GM12864 (cell line): Measurements from ENCODE around the gene NODAL.

Source experiments
- DNase-seq: peaks from one replicate; pipeline ENCODE4 v3.0.0-alpha.2; 2011; ENCODE audit warnings: low read depth
- H3K4me3 ChIP-seq: 2 replicates; pipeline ENCODE4 v1.5.1; 2011; ENCODE audit warnings: mild to moderate bottlenecking, low read depth, low read length, control low read depth
- TF ChIP-seq, protein P1 (sequence below): IDR thresholded peaks from 2 replicates; pipeline ENCODE4 v1.5.1; 2011; ENCODE audit warnings: low read depth, mild to moderate bottlenecking, moderate library complexity, low read length, control low read depth, inconsistent platforms; ENCODE audit errors: missing control alignments

NODAL gene

GRCh38 chr10:70475661-70476060 lies 34.2 kb upstream of the NODAL start:
- no peak overlapping the region for H3K4me3 ChIP-seq
- DNase-seq: no peak
- TF ChIP-seq, protein P1, sequence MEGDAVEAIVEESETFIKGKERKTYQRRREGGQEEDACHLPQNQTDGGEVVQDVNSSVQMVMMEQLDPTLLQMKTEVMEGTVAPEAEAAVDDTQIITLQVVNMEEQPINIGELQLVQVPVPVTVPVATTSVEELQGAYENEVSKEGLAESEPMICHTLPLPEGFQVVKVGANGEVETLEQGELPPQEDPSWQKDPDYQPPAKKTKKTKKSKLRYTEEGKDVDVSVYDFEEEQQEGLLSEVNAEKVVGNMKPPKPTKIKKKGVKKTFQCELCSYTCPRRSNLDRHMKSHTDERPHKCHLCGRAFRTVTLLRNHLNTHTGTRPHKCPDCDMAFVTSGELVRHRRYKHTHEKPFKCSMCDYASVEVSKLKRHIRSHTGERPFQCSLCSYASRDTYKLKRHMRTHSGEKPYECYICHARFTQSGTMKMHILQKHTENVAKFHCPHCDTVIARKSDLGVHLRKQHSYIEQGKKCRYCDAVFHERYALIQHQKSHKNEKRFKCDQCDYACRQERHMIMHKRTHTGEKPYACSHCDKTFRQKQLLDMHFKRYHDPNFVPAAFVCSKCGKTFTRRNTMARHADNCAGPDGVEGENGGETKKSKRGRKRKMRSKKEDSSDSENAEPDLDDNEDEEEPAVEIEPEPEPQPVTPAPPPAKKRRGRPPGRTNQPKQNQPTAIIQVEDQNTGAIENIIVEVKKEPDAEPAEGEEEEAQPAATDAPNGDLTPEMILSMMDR: no peak

- DNase-seq: no peak
- TF ChIP-seq, protein P1: no peak
- H3K4me3 ChIP-seq: no peak overlapping the region
Measured at GRCh38 chr10:70474780-70475179, 33.3 kb upstream of the NODAL start.

DNA sequence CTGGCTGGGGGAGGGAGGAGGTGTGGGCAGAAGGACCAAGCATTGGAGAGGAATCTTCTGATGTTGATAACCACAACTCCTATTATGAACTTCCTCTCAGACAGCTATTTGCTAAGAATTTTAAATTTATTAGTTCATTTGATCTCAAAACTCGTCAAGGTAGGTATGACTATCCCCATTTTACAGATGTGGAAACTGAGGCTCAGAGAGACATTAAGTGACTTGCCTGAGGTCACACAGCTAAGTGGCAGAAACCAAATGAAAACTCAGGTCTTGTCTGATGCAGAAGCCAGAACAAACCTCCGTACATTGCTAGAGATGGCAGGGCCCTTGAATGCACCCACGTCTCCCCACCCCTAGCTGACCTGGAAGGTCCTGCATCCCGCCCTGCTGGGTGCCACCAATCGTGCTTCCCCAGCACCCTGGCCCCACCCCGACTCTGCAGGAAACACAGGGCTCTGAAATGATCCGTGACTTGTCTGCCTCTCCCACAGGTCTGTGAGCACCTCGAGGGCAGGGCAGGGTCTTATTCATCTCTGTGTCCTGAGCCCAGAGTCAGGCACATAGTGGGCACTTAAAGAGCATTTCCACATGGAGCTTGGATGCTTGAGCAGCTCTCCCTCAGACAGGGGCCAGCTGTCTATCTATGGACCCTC lies 31.4 kb upstream of the NODAL start:
- no peak overlapping the region for H3K4me3 ChIP-seq
- DNase-seq: no peak
- TF ChIP-seq, protein P1: no peak

- H3K4me3 ChIP-seq: no peak overlapping the region
- TF ChIP-seq, protein P1: no peak
- DNase-seq: no peak
Measured at GRCh38 chr10:70466951-70467350, 25.5 kb upstream of the NODAL start.

DNA sequence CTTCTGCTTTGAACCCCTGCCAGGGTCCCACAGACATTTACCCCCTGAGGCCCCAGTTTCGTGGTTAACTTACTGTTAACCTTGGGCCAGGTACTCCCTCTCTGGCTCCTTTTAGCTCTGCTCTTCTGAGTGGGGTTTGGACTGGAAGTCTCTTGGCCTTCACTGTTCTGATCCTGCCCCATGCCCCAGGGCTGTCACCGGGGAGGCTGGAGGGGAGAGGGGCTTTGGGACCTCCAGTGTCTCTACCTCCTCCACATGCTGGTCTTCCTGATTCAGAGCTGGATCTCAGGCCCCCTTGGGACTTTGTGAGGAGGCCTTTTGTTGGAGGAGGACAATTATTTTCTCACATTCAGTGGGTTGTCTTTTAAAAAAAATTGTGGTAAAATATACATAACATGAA lies 24.4 kb upstream of the NODAL start:
- H3K4me3 ChIP-seq: no peak overlapping the region
- DNase-seq: no peak
- TF ChIP-seq, protein P1: no peak

- TF ChIP-seq, protein P1: no peak
- DNase-seq: no peak
- no peak overlapping the region for H3K4me3 ChIP-seq
Measured at GRCh38 chr10:70465278-70465677, 23.8 kb upstream of the NODAL start.

GRCh38 chr10:70462349-70462984 lies 21.0 kb upstream of the NODAL start:
- TF ChIP-seq, protein P1: no peak
- no peak overlapping the region for H3K4me3 ChIP-seq
- no peak for DNase-seq
